Measurements from ENCODE around the gene TAF4.

DNA sequence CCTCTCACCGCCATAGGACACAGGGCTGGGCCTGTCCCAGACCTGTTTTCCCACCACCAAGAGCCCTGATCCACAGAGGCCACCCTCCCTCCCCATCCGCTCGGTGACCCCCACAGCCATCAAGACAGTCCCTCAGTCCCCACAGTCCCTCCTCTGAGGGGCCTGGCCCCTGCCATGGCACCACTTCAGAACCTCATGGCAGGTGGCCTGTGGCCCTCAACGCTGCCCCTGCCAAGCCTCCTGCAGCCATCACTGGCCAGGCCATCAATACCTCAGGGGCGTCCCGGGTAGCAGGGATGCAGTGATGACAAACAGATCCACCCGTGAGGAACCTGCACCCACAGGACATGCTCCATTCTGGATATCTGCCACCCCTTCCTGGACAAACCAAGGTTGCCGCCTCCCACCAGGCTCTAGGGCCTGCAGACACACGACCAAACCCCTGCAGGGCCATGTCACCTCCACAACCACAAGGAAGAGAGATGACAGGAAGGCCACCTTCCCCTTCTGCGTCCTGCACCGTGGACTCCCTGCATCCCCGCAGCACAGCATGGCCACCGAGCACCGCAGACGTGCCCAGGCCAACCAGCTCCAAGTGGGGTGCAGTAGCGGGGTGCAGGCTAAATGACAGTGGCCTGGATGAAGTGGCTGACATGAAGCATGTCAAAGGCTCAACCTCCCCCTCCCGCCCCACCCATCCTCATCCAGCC lies 14.0 kb downstream of the TAF4 start:
- TF ChIP-seq, protein P1, sequence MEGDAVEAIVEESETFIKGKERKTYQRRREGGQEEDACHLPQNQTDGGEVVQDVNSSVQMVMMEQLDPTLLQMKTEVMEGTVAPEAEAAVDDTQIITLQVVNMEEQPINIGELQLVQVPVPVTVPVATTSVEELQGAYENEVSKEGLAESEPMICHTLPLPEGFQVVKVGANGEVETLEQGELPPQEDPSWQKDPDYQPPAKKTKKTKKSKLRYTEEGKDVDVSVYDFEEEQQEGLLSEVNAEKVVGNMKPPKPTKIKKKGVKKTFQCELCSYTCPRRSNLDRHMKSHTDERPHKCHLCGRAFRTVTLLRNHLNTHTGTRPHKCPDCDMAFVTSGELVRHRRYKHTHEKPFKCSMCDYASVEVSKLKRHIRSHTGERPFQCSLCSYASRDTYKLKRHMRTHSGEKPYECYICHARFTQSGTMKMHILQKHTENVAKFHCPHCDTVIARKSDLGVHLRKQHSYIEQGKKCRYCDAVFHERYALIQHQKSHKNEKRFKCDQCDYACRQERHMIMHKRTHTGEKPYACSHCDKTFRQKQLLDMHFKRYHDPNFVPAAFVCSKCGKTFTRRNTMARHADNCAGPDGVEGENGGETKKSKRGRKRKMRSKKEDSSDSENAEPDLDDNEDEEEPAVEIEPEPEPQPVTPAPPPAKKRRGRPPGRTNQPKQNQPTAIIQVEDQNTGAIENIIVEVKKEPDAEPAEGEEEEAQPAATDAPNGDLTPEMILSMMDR (IDR thresholded peaks at IDR 0.05; ENCODE audit: poor library complexity, severe bottlenecking) = no peak
- no peak for TF ChIP-seq EZH2 (IDR thresholded peaks at IDR 0.05; ENCODE audit: borderline replicate concordance, insufficient read depth, low read length, poor library complexity, severe bottlenecking)
